Activated effector memory CD4-positive, alpha-beta T cell treated with Interleukin-2 at 50 U/mL for 16 hours (primary cell): ENCODE measurements around the gene EHD1.

ENCODE experiments used
- DNase-seq: peaks from one replicate; pipeline ENCODE4 v3.0.0-alpha.2; 2020

The EHD1 gene

GRCh38 chr11:64871492-64871891, 6.9 kb downstream of the EHD1 start:
- no peak for DNase-seq

- DNase-seq = no peak
These were observed 7.4 kb downstream of the EHD1 start for GRCh38 chr11:64870893-64871466.

GRCh38 chr11:64870176-64870892, 8.1 kb downstream of the EHD1 start:
- DNase-seq = no peak

DNA sequence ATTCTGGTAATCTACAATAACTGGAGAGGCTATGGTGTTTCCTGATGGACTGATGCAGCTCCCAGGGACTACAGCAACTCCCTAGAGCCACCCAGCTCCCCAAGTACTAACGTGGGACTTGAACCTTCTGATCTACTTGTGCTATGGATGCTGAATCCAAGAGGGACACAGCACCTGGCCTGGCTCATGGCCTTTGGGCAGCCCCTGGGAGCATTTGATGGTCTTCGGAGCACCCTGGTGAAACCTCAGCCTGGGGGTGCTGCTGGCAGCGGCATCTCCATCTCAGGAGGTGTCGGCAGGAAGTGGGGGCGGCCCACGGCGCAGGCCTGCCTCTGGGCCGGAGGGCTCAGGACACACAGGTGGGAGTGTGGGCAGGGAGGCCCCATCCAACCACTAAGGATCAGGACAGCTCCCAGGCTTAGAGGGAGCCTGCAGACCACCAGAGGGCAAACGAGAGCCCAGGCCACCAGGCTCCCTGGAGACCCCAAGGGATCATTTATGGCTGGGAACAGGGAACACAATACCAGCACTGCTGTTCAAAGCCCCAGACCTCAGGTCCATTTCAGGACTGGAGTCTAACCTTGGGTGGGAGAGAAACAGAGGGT, 8.7 kb downstream of the EHD1 start:
- no peak for DNase-seq

GRCh38 chr11:64868904-64869570, 9.4 kb downstream of the EHD1 start:
- DNase-seq = no peak

- DNase-seq = no peak
These were observed 10.5 kb downstream of the EHD1 start for GRCh38 chr11:64867748-64868462.

DNA sequence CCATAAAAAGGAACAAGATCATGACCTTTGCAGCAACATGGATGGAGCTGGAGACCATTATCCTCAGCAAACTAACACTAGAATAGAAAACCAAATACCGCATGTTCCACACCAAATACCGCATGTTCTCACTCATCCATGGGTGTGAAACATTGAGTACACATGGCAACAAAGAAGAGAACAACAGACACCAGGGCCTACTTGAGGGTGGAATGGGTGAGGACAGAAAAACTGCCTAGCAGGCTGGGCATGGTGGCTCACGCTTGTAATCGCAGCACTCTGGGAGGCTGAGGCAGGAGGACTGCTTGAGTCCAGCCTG, 12.3 kb downstream of the EHD1 start:
- DNase-seq = no peak

- no peak for DNase-seq
These were observed 12.9 kb downstream of the EHD1 start for GRCh38 chr11:64865286-64866172.

DNA sequence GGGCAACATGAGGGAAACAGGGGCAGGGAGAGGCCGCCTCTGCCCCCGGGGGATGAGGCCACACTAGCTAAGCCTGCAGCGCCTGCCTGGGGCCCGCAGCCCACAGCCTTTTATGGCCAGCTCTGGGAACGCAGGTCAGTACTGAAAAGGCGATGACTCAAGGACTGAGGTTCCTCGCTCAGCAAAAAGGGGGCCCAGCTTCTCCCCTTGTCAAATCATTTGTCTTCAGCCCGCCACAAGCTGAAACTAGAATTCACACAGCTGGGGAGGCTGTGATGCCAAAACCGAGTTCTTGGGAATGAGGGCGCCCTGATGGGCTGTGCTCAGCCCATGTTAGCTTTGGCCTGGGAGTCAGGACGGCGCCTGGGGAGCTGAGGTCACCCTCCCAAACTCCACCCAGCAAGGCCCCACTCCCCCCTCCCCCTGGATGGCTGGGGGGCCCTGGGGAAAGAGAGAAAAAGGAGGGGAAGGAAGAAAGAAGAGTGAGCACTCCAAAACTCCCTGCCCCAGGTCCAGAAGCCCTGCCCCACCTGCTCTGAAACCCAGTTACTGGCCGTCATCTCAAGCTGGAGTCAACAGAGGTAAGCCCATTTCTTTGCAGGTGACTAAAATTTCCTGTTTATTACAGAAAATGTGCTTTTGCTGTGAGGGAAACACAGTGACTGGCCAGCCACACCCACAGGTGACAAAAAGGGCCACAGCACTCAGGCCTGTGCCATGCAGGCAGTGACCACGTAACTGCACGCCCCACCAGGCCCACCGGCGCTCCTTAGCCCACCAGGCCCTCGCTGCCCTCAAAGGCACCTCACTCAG, 13.7 kb downstream of the EHD1 start:
- no peak for DNase-seq

DNA sequence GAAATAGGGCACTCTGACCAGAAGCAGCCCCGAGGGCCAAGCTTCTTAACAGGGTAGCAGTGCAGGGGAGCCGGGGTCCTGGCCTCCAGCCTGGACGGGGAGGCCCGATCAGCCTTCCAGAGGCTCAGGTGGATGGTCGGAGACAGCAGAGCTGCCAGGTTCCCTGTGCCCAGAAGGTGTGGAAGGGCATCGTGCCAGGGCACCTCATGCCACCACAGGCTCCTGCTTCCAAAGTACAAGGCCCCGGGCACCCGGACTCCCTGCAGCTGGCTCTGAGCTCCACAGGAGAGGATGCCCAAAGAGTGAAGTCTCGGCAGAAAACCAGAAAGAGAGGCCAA, 14.3 kb downstream of the EHD1 start:
- DNase-seq = no peak

GRCh38 chr11:64863391-64864060, 14.9 kb downstream of the EHD1 start:
- no peak for DNase-seq

- no peak for DNase-seq
These were observed 15.4 kb downstream of the EHD1 start for GRCh38 chr11:64862987-64863390.

GRCh38 chr11:64861227-64861975, 17.0 kb downstream of the EHD1 start:
- DNase-seq = no peak

GRCh38 chr11:64859542-64860414, 18.6 kb downstream of the EHD1 start:
- DNase-seq = no peak

GRCh38 chr11:64858467-64859263, 19.8 kb downstream of the EHD1 start:
- peak; percentile 64 for DNase-seq

- no peak for DNase-seq
These were observed 20.9 kb downstream of the EHD1 start for GRCh38 chr11:64857485-64857884.

- no peak for DNase-seq
These were observed 21.8 kb downstream of the EHD1 start for GRCh38 chr11:64856382-64857227.
